WTC11 (cell line): ENCODE results near the gene ADARB2. TPM values are rescaled to one million over a fixed set of nuclear protein-coding genes. Genes with fewer than 3 reads are reported as not detected.
A peak's percentile ranks its signal among the peaks of the same experiment; 100 is the strongest.

Experiments
- ATAC-seq: fragments of 200-7000 bp; cut with Tn5 transposase; 2 replicates; pipeline ENCODE4 v1.10.0; 2021; ENCODE audit warnings: mild to moderate bottlenecking, moderate library complexity
- CTCF ChIA-PET: fragments of 300-600 bp; sonication (Branson Sonifier 250); formaldehyde crosslinking; loops from one replicate; lab custom pipeline; 2021; ENCODE audit warnings: antibody characterized with exemption; lab: Charles Lee
- POLR2A ChIA-PET: fragments of 350-600 bp; sonication (Branson Sonifier 250); formaldehyde crosslinking; loops from one replicate; lab custom pipeline; 2021; ENCODE audit warnings: antibody characterized with exemption; lab: Charles Lee
- DNase-seq: peaks from one replicate; pipeline ENCODE4 v3.0.0; 2021; ENCODE audit warnings: low spot score
- H3K27ac Mint-ChIP-seq: 2 replicates; pipeline ENCODE4 v1.8.0; 2021; ENCODE audit warnings: mixed read lengths
- H3K27me3 Mint-ChIP-seq: 2 replicates; pipeline ENCODE4 v1.8.0; 2021; ENCODE audit warnings: low read depth, mild to moderate bottlenecking, moderate library complexity, mixed read lengths
- H3K36me3 Mint-ChIP-seq: 2 replicates; pipeline ENCODE4 v1.8.0; 2021; ENCODE audit warnings: mixed read lengths
- H3K4me1 Mint-ChIP-seq: 2 replicates; pipeline ENCODE4 v1.8.0; 2022; ENCODE audit warnings: mixed read lengths
- H3K4me3 Mint-ChIP-seq: 2 replicates; pipeline ENCODE4 v1.8.0; 2021; ENCODE audit warnings: mild to moderate bottlenecking, moderate library complexity, mixed read lengths
- H3K9me3 Mint-ChIP-seq: 2 replicates; pipeline ENCODE4 v1.8.0; 2021; ENCODE audit warnings: mixed read lengths
- EMX1 ChIP-seq: fragments of 250-450 bp; sonication (Bioruptor Pico); IDR thresholded peaks from 2 replicates; pipeline ENCODE4 v1.8.0; 2021; ENCODE audit warnings: mild to moderate bottlenecking
- ESRRA ChIP-seq: sonication (generic); formaldehyde crosslinking; IDR thresholded peaks from 2 replicates; pipeline ENCODE4 v1.8.1; 2022; ENCODE audit warnings: mild to moderate bottlenecking, missing genetic modification reagents, borderline replicate concordance
- FOXK1 ChIP-seq: sonication (generic); formaldehyde crosslinking; IDR thresholded peaks from 2 replicates; pipeline ENCODE4 v1.8.0; 2022; ENCODE audit warnings: mild to moderate bottlenecking, moderate library complexity, missing genetic modification reagents
- GRHL2 ChIP-seq: fragments of 250-450 bp; sonication (Bioruptor Pico); IDR thresholded peaks from 2 replicates; pipeline ENCODE4 v1.8.0; 2022; ENCODE audit warnings: mild to moderate bottlenecking, moderate library complexity; ENCODE audit not compliant: insufficient replicate concordance, severe bottlenecking
- KAT7 ChIP-seq: sonication (generic); formaldehyde crosslinking; IDR thresholded peaks from 2 replicates; pipeline ENCODE4 v1.8.1; 2023; ENCODE audit warnings: missing genetic modification reagents, mild to moderate bottlenecking, borderline replicate concordance
- MXD4 ChIP-seq: fragments of 250-450 bp; sonication (Bioruptor Pico); IDR thresholded peaks from 2 replicates; pipeline ENCODE4 v1.8.0; 2021; ENCODE audit warnings: mild to moderate bottlenecking, moderate library complexity, borderline replicate concordance
- NFYB ChIP-seq: sonication (generic); formaldehyde crosslinking; conservative IDR thresholded peaks from 2 replicates; pipeline ENCODE4 v1.8.0; 2022; ENCODE audit warnings: low read depth, missing genetic modification reagents
- NR2C2 ChIP-seq: sonication (generic); formaldehyde crosslinking; IDR thresholded peaks from 2 replicates; pipeline ENCODE4 v1.8.0; 2022; ENCODE audit warnings: mild to moderate bottlenecking, missing genetic modification reagents
- NR3C1 ChIP-seq: sonication (generic); formaldehyde crosslinking; conservative IDR thresholded peaks from 2 replicates; pipeline ENCODE4 v1.8.1; 2023; ENCODE audit warnings: low read depth, mild to moderate bottlenecking, missing genetic modification reagents
- PRRX2 ChIP-seq: fragments of 250-450 bp; sonication (Bioruptor Pico); IDR thresholded peaks from 2 replicates; pipeline ENCODE4 v1.8.0; 2021; ENCODE audit warnings: mild to moderate bottlenecking
- RORB ChIP-seq: fragments of 250-450 bp; sonication (Bioruptor Pico); IDR thresholded peaks from 2 replicates; pipeline ENCODE4 v1.9.0; 2021; ENCODE audit warnings: mild to moderate bottlenecking
- ZNF396 ChIP-seq: fragments of 250-450 bp; sonication (Bioruptor Pico); IDR thresholded peaks from 2 replicates; pipeline ENCODE4 v1.8.0; 2021; ENCODE audit warnings: mild to moderate bottlenecking, moderate library complexity, borderline replicate concordance
- total RNA-seq: library from RNA; stranded (reverse); gene quantifications from 3 replicates; pipeline ENCODE4 v1.2.3, GENCODE V29; 2021
- TF ChIP-seq, protein P1 (sequence below): sonication (generic); formaldehyde crosslinking; IDR thresholded peaks from 2 replicates; pipeline ENCODE4 v1.8.1; 2022; ENCODE audit warnings: mild to moderate bottlenecking, missing genetic modification reagents, moderate library complexity, borderline replicate concordance
- TF ChIP-seq, protein P2 (sequence below): fragments of 250-450 bp; sonication (Bioruptor Pico); IDR thresholded peaks from 2 replicates; pipeline ENCODE4 v1.9.0; 2021; ENCODE audit warnings: mild to moderate bottlenecking
- TF ChIP-seq, protein P3 (sequence below): fragments of 250-450 bp; sonication (Bioruptor Pico); IDR thresholded peaks from 2 replicates; pipeline ENCODE4 v1.9.0; 2021; ENCODE audit warnings: mild to moderate bottlenecking, borderline replicate concordance
- TF ChIP-seq, protein P4 (sequence below): sonication (generic); formaldehyde crosslinking; IDR thresholded peaks from 2 replicates; pipeline ENCODE4 v1.8.1; 2023; ENCODE audit warnings: mild to moderate bottlenecking, missing genetic modification reagents
- TF ChIP-seq, protein P5 (sequence below): sonication (generic); formaldehyde crosslinking; IDR thresholded peaks from 2 replicates; pipeline ENCODE4 v1.8.0; 2023; ENCODE audit warnings: missing genetic modification reagents
- TF ChIP-seq, protein P6 (sequence below): sonication (generic); formaldehyde crosslinking; IDR thresholded peaks from 2 replicates; pipeline ENCODE4 v1.8.0; 2022; ENCODE audit warnings: mild to moderate bottlenecking, missing genetic modification reagents

ADARB2 gene
- total RNA-seq, 1 experiment from 2014 or later, result 3.7 TPM

DNA sequence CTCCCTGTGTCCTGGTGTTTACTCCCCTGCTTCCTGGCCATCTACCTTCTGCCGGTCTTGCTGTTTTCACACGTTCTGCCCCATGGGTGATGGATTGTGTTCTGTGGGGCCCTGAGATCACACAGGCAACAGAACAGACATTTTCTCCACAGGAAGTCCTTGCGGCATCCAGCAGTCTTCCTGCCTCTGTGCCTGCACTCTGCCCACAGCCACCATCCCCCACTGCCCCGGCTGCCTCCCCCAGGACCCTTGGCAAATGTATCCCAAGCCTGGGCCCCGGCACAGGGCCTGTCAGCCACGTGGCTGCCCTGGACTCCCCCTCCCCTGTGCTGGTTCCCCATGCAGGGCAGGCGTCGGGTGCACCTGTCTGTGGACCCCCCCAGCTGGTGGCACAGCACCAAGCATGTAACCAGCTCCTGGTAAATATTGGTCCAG lies 497.0 kb downstream of the ADARB2 start (continued):
- TF ChIP-seq, protein P1, sequence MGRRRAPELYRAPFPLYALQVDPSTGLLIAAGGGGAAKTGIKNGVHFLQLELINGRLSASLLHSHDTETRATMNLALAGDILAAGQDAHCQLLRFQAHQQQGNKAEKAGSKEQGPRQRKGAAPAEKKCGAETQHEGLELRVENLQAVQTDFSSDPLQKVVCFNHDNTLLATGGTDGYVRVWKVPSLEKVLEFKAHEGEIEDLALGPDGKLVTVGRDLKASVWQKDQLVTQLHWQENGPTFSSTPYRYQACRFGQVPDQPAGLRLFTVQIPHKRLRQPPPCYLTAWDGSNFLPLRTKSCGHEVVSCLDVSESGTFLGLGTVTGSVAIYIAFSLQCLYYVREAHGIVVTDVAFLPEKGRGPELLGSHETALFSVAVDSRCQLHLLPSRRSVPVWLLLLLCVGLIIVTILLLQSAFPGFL (CRISPR knock-in tag), result no peak
- TF ChIP-seq, protein P2, sequence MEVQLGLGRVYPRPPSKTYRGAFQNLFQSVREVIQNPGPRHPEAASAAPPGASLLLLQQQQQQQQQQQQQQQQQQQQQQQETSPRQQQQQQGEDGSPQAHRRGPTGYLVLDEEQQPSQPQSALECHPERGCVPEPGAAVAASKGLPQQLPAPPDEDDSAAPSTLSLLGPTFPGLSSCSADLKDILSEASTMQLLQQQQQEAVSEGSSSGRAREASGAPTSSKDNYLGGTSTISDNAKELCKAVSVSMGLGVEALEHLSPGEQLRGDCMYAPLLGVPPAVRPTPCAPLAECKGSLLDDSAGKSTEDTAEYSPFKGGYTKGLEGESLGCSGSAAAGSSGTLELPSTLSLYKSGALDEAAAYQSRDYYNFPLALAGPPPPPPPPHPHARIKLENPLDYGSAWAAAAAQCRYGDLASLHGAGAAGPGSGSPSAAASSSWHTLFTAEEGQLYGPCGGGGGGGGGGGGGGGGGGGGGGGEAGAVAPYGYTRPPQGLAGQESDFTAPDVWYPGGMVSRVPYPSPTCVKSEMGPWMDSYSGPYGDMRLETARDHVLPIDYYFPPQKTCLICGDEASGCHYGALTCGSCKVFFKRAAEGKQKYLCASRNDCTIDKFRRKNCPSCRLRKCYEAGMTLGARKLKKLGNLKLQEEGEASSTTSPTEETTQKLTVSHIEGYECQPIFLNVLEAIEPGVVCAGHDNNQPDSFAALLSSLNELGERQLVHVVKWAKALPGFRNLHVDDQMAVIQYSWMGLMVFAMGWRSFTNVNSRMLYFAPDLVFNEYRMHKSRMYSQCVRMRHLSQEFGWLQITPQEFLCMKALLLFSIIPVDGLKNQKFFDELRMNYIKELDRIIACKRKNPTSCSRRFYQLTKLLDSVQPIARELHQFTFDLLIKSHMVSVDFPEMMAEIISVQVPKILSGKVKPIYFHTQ, result no peak
- TF ChIP-seq, protein P3, sequence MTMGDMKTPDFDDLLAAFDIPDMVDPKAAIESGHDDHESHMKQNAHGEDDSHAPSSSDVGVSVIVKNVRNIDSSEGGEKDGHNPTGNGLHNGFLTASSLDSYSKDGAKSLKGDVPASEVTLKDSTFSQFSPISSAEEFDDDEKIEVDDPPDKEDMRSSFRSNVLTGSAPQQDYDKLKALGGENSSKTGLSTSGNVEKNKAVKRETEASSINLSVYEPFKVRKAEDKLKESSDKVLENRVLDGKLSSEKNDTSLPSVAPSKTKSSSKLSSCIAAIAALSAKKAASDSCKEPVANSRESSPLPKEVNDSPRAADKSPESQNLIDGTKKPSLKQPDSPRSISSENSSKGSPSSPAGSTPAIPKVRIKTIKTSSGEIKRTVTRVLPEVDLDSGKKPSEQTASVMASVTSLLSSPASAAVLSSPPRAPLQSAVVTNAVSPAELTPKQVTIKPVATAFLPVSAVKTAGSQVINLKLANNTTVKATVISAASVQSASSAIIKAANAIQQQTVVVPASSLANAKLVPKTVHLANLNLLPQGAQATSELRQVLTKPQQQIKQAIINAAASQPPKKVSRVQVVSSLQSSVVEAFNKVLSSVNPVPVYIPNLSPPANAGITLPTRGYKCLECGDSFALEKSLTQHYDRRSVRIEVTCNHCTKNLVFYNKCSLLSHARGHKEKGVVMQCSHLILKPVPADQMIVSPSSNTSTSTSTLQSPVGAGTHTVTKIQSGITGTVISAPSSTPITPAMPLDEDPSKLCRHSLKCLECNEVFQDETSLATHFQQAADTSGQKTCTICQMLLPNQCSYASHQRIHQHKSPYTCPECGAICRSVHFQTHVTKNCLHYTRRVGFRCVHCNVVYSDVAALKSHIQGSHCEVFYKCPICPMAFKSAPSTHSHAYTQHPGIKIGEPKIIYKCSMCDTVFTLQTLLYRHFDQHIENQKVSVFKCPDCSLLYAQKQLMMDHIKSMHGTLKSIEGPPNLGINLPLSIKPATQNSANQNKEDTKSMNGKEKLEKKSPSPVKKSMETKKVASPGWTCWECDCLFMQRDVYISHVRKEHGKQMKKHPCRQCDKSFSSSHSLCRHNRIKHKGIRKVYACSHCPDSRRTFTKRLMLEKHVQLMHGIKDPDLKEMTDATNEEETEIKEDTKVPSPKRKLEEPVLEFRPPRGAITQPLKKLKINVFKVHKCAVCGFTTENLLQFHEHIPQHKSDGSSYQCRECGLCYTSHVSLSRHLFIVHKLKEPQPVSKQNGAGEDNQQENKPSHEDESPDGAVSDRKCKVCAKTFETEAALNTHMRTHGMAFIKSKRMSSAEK (CRISPR knock-in tag), result peak; percentile 59; the same call in 1 of the 2 replicates
- TF ChIP-seq EMX1 (no peak), FOXK1 (CRISPR knock-in tag) (peak; percentile 56; the same call in 1 of the 2 replicates), PRRX2 (CRISPR knock-in tag) (no peak)

DNA sequence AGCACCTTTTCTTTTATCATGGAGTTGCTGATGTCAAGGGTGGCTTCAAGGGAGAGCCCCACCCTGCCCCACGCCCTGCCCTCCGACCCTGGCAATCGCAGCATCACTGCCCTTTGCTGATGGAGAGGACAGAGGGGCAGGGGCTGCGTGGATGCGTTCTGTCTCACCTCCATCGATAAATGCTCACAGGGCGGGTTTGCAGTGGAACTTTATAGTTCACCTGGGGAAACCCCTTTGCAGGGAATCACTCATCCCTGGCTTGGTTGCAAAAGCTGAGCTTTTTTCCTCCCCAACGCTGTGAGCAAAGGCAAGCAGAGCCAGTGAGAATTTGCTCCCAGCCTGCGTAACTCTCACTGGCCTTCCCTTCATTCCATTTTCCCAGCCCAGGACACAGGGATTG lies 504.3 kb downstream of the ADARB2 start:
- DNase-seq, result no peak
- ATAC-seq, result no peak
- POLR2A ChIA-PET, result no interaction called here
- 0 out of 2 replicates have a peak overlapping the region, but pooled peaks have one; percentile 76 for H3K27ac Mint-ChIP-seq
- CTCF ChIA-PET, result interaction anchor here (0.7 kb wide), 1 partner anchor 123 kb away, joined by 3 read pairs; no protein-coding TSS in a partner anchor
- H3K9me3 Mint-ChIP-seq, result no peaks in the 10 kb centered on the region
- H3K27me3 Mint-ChIP-seq, result no peaks in the 10 kb centered on the region
- peaks cover 18% of the 10 kb centered on the region for H3K4me1 Mint-ChIP-seq
- peaks cover 3% of the 10 kb centered on the region; the same call in 1 of the 2 replicates for H3K36me3 Mint-ChIP-seq
- TF ChIP-seq, protein P4, sequence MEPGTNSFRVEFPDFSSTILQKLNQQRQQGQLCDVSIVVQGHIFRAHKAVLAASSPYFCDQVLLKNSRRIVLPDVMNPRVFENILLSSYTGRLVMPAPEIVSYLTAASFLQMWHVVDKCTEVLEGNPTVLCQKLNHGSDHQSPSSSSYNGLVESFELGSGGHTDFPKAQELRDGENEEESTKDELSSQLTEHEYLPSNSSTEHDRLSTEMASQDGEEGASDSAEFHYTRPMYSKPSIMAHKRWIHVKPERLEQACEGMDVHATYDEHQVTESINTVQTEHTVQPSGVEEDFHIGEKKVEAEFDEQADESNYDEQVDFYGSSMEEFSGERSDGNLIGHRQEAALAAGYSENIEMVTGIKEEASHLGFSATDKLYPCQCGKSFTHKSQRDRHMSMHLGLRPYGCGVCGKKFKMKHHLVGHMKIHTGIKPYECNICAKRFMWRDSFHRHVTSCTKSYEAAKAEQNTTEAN (CRISPR knock-in tag), result no peak
- no peak for TF ChIP-seq RORB
- TF ChIP-seq PRRX2 (CRISPR knock-in tag), result no peak
- TF ChIP-seq FOXK1 (CRISPR knock-in tag), result no peak
- TF ChIP-seq, protein P3 (CRISPR knock-in tag), result no peak
- no peak for TF ChIP-seq KAT7 (CRISPR knock-in tag)
- TF ChIP-seq NR2C2 (CRISPR knock-in tag), result no peak
- no peak for TF ChIP-seq ESRRA (CRISPR knock-in tag)
- TF ChIP-seq, protein P5, sequence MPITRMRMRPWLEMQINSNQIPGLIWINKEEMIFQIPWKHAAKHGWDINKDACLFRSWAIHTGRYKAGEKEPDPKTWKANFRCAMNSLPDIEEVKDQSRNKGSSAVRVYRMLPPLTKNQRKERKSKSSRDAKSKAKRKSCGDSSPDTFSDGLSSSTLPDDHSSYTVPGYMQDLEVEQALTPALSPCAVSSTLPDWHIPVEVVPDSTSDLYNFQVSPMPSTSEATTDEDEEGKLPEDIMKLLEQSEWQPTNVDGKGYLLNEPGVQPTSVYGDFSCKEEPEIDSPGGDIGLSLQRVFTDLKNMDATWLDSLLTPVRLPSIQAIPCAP (CRISPR knock-in tag), result no peak
- no peak for TF ChIP-seq MXD4 (CRISPR knock-in tag)
- TF ChIP-seq ZNF396 (CRISPR knock-in tag), result no peak
- TF ChIP-seq NFYB (CRISPR knock-in tag), result no peak
- TF ChIP-seq, protein P6, sequence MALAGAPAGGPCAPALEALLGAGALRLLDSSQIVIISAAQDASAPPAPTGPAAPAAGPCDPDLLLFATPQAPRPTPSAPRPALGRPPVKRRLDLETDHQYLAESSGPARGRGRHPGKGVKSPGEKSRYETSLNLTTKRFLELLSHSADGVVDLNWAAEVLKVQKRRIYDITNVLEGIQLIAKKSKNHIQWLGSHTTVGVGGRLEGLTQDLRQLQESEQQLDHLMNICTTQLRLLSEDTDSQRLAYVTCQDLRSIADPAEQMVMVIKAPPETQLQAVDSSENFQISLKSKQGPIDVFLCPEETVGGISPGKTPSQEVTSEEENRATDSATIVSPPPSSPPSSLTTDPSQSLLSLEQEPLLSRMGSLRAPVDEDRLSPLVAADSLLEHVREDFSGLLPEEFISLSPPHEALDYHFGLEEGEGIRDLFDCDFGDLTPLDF, result no peak
- no peak for TF ChIP-seq NR3C1
- TF ChIP-seq GRHL2 (CRISPR knock-in tag), result no peak
- H3K4me3 Mint-ChIP-seq, result no peak overlapping the region
